ENCODE measurements around the gene APP. TPM values are rescaled to one million over a fixed set of nuclear protein-coding genes. Genes with fewer than 3 reads are reported as not detected.

The APP gene
- total and polyA plus RNA-seq, 10 of the 15 experiments (the other 5 are each of a cell fraction or from before 2014, with no cell fraction given) = 8.8 to 94.9 (median 51.0) TPM

DNA sequence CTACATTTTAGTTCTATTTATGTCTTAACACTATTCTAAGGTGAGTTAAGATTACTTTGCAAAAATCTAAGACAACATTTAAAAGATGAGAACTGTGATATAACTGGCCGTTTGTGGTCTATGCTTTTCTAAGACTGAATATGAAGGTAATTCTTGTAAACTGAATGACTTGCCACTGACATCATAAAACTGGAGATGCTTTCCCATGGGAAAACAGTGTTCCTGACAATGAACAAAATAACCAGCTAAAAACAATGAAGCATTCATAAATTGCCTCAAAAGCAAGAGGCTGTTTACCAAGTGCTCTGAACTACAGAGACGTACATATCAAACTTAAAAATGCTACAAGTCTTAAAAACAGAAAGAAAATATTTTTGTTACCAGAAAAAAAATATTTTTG is 54.7 kb downstream of the APP start:
- Histone ChIP-seq H3K36me3 (ENCODE audit: control insufficient read depth in 2 of 2, insufficient read depth in 2 of 2, low read length in 1 of 2) (no peaks in the 10 kb centered on the region), H3K79me2 (ENCODE audit: control insufficient read depth, insufficient read depth, low read length) (no peaks in the 10 kb centered on the region), H3K27ac (ENCODE audit: control insufficient read depth, insufficient read depth) (no peak overlapping the region), H3K4me2 (ENCODE audit: control insufficient read depth, insufficient read depth) (no peak overlapping the region), H3K4me3 (no peak overlapping the region), H3K9me3 (replicated peaks; ENCODE audit: control insufficient read depth, insufficient read depth, low read length) (no peaks in the 10 kb centered on the region), H3K27me3 (replicated peaks in 1 of 2; ENCODE audit: control insufficient read depth in 2 of 2, insufficient read depth in 2 of 2, low read length in 1 of 2) (no peaks in the 10 kb centered on the region), H3K9ac (ENCODE audit: control insufficient read depth, insufficient read depth, low read length) (no peak overlapping the region), H2AFZ (ENCODE audit: control insufficient read depth, low read depth, low read length) (no peak overlapping the region), H3K4me1 (ENCODE audit: control insufficient read depth, insufficient read depth, low read length) (peaks cover 19% of the 10 kb centered on the region), H4K20me1 (ENCODE audit: control insufficient read depth, insufficient read depth) (no peaks in the 10 kb centered on the region)
- in situ Hi-C loops (cut with MboI) (no loop called here), intact Hi-C loops (cut with micrococcal nuclease; ENCODE audit: unreplicated experiment) (no loop called here)
- ChIA-PET POLR2A (no interaction called here), RAD21 (ENCODE audit: unreplicated experiment) (no interaction called here), CTCF (interaction anchor here (1.6 kb wide), 1 partner anchor 11 kb away, joined by 3 read pairs; no protein-coding TSS in a partner anchor), SMC1A (ENCODE audit: uncharacterized antibody, unreplicated experiment) (no interaction called here)
- no peak for DNase-seq (ENCODE audit: low read depth, low spot score)
- no peak for ATAC-seq
- FAIRE-seq = no peak
- 0% methylated on average over 2 of the region's 2 CpGs for WGBS (ENCODE audit: insufficient coverage, insufficient replicate concordance, low lambda C conversion rate, missing lambda C conversion rate)
- no TSS peak for BruUV-seq (replicated peaks)
- TF ChIP-seq STAT3 (IDR thresholded peaks at IDR 0.05; ENCODE audit: low read depth, low read length) (no peak), ZSCAN29 (IDR thresholded peaks at IDR 0.05) (no peak), RUNX3 (IDR thresholded peaks at IDR 0.05; ENCODE audit: low read length) (no peak), NFYA (IDR thresholded peaks at IDR 0.05; ENCODE audit: borderline replicate concordance, low read depth, low read length) (no peak), MAX (IDR thresholded peaks at IDR 0.05; ENCODE audit: low read depth, low read length) (no peak), SMARCA5 (IDR thresholded peaks at IDR 0.05) (no peak), CREB1 (IDR thresholded peaks at IDR 0.05; ENCODE audit: low read depth) (no peak), RFX5 (IDR thresholded peaks at IDR 0.05; ENCODE audit: low read depth, low read length) (no peak), RAD21 (IDR thresholded peaks at IDR 0.05; ENCODE audit: insufficient read depth, low read depth, low read length) (no peak), IKZF1 (conservative IDR thresholded peaks at IDR 0.05) (no peak), FOXM1 (IDR thresholded peaks at IDR 0.05; ENCODE audit: low read depth, low read length) (no peak), MTA2 (IDR thresholded peaks at IDR 0.05; ENCODE audit: low read depth) (no peak), POLR2AphosphoS2 (IDR thresholded peaks at IDR 0.05; ENCODE audit: low read depth, low read length) (no peak), BCLAF1 (IDR thresholded peaks at IDR 0.05) (no peak), CHD4 (IDR thresholded peaks at IDR 0.05) (no peak), JUND (IDR thresholded peaks at IDR 0.05; ENCODE audit: low read depth, low read length) (no peak), CHD1 (IDR thresholded peaks at IDR 0.05; ENCODE audit: low read depth, low read length) (no peak)
- TF ChIP-seq, protein P1, sequence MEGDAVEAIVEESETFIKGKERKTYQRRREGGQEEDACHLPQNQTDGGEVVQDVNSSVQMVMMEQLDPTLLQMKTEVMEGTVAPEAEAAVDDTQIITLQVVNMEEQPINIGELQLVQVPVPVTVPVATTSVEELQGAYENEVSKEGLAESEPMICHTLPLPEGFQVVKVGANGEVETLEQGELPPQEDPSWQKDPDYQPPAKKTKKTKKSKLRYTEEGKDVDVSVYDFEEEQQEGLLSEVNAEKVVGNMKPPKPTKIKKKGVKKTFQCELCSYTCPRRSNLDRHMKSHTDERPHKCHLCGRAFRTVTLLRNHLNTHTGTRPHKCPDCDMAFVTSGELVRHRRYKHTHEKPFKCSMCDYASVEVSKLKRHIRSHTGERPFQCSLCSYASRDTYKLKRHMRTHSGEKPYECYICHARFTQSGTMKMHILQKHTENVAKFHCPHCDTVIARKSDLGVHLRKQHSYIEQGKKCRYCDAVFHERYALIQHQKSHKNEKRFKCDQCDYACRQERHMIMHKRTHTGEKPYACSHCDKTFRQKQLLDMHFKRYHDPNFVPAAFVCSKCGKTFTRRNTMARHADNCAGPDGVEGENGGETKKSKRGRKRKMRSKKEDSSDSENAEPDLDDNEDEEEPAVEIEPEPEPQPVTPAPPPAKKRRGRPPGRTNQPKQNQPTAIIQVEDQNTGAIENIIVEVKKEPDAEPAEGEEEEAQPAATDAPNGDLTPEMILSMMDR (IDR thresholded peaks at IDR 0.05 in 2 of 3, conservative IDR thresholded peaks at IDR 0.05 in 1 of 3; ENCODE audit: control insufficient read depth in 2 of 3, extremely low read depth in 1 of 3, insufficient read depth in 1 of 3, low read depth in 3 of 3, low read length in 3 of 3) = no peak
- TF ChIP-seq, protein P2, sequence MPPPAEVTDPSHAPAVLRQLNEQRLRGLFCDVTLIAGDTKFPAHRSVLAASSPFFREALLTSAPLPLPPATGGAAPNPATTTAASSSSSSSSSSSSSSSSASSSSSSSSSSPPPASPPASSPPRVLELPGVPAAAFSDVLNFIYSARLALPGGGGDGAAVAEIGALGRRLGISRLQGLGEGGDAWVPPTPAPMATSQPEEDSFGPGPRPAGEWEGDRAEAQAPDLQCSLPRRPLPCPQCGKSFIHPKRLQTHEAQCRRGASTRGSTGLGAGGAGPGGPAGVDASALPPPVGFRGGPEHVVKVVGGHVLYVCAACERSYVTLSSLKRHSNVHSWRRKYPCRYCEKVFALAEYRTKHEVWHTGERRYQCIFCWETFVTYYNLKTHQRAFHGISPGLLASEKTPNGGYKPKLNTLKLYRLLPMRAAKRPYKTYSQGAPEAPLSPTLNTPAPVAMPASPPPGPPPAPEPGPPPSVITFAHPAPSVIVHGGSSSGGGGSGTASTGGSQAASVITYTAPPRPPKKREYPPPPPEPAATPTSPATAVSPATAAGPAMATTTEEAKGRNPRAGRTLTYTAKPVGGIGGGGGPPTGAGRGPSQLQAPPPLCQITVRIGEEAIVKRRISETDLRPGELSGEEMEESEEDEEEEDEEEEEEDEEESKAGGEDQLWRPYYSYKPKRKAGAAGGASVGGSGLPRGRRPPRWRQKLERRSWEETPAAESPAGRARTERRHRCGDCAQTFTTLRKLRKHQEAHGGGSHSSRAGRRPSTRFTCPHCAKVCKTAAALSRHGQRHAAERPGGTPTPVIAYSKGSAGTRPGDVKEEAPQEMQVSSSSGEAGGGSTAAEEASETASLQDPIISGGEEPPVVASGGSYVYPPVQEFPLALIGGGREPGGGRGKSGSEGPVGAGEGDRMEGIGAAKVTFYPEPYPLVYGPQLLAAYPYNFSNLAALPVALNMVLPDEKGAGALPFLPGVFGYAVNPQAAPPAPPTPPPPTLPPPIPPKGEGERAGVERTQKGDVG (CRISPR knock-in tag; IDR thresholded peaks at IDR 0.05) = no peak

Data from GM12878 (cell line).